SH-SY5Y (cell line): ENCODE results near the gene LRMDA.

Experiments
- GATA2 ChIP-seq: IDR thresholded peaks from 2 replicates; pipeline ENCODE4 v1.6.1; 2011; ENCODE audit warnings: mild to moderate bottlenecking, low read depth, low read length
- GATA3 ChIP-seq: IDR thresholded peaks from 2 replicates; pipeline ENCODE4 v1.6.1; 2011; ENCODE audit warnings: low read depth, mild to moderate bottlenecking, low read length, moderate library complexity

DNA sequence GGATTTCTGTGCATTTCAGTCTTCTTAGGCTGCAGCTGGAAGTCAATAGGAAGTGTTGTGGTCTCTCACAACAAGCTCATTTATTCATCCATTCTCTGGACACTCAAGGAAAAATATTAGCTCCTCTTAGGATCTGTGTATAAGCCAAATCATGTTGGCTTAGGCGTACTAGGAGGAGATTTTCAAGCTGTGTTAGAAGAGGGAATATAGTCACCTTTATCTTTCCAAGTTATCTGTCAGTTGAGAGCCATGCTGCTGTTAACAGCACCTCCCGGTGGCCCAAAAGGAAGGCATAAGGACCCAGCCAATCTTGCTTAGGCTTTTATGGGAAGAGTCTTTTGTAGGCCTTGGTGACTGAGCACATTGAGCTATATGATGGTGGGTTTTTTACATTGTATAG, 220.0 kb downstream of the LRMDA start:
- TF ChIP-seq GATA2 (no peak), GATA3 (no peak)
